GM19467 (cell line): ENCODE results near the gene MACROD2.

Source experiments
- ATAC-seq: cut with Tn5 transposase; IDR thresholded peaks from one replicate; pipeline ENCODE4 v1.9.1; 2021; ENCODE audit warnings: mild to moderate bottlenecking, moderate library complexity; ENCODE audit not compliant: unreplicated experiment

Gene MACROD2

DNA sequence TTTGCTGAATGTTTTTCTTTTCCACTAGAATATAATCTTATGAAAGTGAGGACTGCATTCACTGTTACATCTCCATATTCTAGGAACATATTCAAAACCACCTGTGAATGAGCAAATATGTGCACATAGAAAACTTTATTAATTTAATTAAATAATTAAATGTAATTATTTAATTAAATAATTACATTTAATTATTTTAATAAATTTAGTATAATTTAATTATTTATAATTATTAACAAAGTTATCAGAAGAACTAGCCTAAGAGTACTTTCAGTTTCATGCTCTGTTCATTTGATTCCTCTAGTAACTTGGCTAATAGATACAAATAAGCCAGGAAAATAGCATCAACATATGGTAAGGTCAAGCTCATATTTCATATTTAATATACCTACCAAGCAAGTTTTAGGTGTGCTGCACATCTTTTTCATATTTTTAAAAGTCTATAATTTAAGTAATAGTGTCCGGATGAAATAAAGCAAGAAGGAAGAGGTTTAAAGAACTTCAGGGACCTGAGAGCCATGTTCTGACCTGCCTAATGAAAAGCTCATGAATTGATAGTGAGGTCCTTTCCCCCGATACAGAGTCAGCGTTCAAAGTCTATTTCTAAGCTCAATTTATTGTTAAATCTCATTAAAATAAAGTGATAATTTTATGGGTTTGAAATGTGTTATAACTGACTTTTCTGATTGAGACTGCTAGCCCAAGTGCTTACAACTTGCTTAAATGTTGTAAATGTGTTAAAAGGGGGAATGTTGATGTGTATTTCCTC lies 703.5 kb downstream of the MACROD2 start:
- no peak for ATAC-seq

DNA sequence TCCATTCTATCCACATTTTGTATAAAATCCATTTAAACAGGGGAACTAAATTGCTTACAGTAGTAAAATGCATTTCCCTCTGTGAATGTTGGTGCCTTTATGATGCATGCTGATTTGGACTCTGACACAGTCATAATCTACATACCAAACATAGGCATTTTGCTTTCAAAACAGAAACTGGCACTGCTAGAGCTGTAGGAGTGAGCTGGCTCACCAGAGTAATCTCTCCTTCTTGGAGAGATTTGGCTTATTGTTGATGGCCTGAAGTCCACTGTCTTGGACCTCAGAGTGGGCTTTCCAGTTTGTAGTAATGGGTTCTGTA lies 705.3 kb downstream of the MACROD2 start:
- ATAC-seq = peak; percentile 49

DNA sequence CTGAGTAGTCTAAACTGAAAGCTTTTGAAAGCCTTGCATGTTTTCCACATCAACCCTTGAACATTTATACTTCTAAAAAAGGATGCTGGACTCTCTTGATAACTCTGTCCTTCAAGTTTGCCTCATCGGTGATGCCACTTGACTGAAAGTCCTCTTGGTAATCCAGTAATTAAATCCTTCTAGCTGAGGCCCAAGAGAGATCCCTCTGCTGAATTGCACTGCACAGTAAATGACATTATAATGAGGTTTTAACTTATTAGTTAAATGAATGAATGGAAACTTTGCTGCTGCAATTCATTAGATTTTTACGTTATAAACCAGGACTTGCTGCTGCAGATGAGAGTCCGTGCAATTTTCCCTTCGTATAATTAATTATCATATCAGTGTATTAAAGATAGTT lies 706.0 kb downstream of the MACROD2 start:
- no peak for ATAC-seq

DNA sequence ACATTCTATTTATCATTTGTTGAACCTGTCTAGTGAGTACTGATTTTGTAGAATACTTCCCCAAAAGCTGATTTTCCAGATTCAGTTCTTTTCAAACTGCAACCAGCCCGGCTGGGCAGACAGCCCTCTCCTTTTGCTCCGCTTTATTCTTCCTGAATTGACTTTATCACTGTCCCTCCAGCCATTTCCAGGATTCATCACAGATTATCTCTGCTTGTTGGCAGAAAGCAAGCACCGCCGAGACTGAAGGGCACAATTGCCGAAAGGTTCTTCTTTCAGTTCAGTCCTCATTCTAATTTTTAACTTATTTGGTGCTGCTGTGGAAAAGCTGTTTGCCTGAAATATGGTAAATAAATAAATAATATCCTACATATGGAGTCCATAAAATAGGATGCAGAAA lies 711.2 kb downstream of the MACROD2 start:
- ATAC-seq = no peak

DNA sequence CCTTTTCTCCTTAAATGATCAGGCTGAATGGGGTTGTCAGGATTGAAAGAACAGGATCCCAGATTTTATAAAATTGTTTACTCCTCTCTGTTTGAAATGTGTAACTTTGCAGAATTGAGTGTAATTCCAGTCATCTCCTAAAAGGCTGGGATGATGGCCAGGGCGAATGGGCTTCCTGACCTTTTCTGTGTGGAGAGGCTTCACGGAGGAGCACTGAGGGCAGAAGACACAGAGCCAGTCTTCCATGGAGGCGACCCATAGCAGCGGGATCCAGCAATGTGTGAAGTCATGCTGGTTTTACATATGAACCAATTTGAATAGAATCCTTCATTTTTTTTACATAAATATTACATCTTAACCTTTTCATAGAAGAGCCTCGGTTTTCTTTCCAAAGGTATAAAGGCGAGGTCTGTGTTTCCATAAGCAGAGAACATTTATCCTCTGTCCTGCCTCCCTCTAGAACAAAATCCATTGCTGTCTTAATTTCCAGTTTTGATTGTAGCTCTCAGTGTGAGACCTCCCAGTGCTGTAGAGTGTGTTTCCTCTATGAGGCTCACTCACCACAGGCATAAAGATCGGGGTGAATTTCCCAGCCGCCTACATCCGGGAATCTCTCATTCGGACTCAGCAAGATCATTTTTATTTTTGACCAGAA lies 711.8 kb downstream of the MACROD2 start:
- no peak for ATAC-seq

DNA sequence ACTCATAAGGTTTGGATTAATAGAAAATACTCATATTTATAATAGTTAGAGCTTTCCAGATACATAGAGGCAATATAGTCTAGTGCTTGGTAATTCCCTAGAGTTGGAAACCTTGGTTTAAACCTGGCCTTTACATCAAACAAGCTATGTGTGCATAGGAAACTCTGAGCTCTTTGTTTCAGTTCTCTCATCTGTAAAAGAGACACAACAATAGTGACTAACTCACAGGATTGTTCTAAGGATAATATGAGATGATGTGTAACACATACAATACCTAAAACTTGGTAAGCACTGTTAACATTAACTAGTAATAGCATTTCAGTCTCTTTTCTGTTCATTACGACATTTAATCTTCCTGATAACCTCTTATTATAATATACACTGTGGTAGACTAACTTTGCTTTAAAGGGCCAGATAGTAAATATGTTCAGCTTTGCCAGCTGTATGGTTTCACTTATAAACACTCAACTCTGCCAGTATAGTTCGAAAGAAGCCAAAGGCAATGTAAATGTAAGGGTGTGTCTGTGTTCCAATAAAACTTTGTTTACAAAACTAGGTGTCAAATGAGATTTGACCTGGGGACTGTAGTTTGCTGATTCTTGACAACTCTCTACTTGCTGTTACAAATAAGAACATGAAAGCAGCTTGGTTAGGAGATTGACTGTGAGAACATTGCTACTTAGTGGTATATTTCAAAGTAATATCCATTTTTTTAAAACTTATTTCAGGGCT lies 712.7 kb downstream of the MACROD2 start:
- ATAC-seq = no peak

DNA sequence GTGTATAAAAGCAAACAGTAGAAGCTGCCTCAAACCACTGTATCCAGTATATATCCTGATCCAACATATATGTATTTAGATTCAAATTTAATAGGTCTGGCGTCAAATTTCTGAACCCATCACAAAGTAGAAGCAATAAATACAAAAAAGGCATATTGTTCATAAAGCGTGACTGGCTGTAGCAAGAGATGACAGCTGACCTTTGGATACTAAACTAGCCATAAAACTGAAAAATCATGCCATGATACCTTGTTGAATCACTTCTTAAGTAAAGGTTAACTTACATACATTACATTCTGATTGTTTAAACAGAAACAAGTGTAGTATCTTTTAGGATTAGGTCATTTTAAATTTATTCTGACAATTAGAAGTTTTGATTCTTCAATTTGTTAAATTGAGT lies 714.1 kb downstream of the MACROD2 start:
- no peak for ATAC-seq

DNA sequence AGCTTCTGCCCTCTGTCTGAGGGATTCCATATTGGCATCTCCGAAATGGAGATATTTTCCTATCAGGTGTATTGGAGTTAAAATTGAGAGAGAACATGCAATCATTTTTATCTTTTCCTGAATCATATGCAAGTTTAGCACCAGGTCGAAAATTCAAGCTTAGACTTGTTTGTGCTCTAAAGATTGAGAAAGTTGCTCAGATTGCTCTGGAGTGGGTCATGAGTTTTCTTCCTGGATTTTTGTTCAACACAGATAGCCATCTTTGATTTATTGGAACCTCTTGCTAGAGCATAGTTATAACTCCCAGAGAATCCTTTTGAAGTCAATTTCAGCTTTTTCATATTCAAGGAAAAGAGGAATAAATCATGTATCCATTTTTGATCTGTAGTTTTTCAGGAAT lies 715.6 kb downstream of the MACROD2 start:
- no peak for ATAC-seq

DNA sequence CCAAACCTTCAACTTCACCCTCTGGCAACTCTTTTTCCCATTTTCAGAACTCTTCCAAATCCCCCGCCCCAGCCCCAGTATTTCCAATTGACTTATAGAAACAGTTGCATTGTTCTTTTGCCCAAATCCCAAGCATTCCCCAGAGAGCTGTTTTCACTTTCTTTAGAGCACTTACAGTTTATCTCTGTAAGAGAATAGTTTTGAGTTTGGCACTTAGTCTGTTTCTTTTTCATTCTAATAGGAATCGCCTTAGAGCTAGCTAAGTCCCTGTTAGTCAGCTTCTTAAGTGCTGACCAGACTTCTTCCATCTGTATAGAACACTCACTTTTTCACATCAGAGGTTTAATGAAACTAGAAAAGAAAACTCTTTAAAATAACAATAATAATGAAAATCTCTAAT lies 716.3 kb downstream of the MACROD2 start:
- ATAC-seq = no peak

DNA sequence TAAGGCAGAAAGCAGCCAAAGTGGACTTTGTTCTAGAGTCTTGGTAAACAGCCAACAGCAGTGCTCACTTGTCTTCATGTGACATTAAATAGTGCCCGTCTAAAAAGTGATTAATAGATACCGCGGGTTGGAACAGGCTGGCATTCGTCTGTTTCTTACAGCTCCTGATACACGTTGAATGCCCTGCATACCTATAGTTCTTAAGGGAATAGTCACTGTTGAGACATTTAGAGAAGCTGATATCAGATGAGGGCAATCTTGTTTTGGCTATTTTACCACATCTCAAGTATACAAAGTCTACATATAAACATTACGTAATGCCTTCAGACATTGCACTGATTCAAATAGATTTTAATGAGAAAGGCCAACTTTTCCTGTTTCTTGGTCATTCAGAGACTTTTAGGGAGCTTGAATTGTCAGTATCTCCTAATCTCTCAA lies 717.0 kb downstream of the MACROD2 start:
- ATAC-seq = no peak

DNA sequence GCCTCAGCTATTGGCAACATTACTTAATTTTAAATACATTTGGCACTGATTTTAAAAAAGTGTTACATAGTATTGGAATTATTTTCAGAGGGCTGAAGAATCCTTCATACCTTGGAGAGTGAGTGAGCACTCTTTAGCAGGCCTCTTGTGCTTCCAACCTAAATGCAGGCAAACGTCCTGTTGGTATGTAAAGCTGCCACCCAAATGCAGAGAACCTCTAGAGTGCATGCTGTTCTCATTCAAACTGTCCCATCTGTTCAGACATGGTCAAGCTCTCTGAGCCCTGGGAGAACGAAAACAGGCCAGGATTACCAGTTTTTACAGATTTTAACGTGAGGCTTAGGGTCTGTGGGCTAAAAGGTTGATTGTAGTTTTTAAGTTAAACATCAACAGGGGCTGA lies 720.1 kb downstream of the MACROD2 start:
- no peak for ATAC-seq

DNA sequence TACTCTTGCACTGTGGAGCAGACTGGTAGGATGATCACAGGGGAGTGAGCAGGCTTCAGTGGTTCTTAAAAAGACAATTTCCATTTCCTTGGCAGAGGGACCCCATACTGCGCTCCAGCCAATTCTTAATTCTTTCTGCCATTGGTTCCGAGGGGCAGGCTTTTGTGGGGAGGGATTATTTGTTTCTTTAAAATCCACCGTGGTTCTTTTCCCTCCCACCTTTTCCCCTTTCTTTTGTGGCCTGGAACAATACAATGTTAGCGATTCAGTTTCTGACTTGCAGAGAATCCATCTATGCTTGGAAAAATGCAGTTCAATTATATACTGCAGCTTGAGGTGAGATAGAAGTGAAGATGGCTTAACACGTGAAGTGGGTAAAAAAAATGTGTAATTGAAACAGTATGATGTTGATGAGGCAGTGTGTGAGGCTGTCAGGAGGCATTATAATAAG lies 721.1 kb downstream of the MACROD2 start:
- ATAC-seq = no peak

DNA sequence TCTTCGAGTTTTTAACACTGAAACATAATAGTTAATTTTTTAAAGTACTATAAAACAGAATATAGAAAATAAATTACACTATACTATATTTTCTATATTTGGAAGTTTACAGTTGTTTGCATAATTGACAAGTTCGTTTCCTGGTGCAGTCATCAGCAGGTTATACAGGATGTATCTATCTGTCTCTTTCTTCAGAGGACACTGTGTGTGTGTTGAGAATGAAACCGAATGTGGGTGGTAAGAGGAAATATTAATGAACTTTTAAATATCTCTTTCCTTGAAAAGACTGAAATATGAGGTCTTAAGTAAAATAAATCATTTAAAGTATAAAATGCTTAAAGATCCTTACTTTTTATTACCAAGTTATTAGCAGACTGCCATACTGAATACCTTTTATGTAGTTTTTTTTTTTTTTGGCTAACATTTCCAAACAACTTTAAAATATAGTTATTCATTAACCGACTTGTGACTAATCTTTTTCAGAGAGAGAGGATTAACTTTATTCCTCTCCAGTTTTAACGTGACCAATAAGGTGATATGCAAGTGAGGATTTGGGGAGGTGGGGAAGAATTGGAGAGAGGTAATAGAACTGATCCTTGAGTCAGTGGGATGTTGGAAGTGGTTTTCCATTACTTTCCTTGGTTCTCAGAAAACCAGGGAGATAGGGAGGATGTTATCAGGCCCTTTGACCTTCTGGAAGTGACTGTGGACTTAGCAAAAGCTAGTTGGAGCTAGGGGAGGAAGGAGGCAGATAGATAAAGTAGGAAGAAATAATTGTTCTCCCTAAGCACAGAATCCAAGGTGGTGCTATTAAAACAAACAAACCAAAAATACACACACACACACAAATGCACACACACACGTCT lies 722.1 kb downstream of the MACROD2 start:
- peak; percentile 72 for ATAC-seq

DNA sequence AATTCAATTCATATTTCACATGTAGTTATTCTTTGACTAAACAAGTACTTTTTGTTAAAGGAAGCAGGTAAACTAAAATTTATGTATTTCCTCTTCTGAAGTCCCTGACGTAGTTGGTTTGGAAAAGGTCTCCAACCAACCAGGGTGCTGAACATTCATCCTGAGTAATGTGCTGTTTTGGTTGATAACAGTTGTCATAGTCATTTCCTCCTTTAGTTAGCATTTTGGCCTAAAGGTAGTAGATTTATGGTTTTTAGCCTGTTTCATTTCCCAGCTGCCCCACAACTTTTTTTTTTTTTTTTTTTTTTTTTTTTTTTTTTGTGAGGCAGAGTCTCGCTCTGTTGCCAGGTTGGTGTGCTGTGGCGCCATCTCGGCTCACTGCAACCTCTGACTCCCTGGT lies 724.9 kb downstream of the MACROD2 start:
- no peak for ATAC-seq

DNA sequence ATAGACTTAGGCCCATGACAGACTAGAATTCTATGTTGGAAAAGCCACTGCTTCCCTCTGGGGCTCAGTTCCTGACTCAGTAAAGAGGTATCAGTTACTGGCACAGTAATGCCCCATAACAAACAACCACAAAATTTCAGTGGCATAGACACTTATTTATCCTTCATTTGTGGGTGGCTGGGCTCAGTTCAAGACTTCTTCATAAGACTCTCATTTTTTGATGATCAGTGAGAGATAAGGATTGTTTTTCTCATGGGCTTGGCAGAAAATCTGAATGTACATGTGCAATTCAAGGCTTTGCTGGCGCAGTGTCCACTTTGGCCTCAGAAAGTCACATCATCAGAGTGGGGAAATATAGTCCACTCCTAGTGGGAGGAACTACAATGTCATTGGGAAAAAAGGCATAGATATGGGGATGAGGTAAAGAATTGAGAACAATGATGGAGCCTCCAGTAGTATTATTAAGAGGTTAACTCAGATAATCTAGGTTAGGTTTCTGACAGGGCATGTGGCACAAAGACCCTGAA lies 726.7 kb downstream of the MACROD2 start:
- no peak for ATAC-seq

DNA sequence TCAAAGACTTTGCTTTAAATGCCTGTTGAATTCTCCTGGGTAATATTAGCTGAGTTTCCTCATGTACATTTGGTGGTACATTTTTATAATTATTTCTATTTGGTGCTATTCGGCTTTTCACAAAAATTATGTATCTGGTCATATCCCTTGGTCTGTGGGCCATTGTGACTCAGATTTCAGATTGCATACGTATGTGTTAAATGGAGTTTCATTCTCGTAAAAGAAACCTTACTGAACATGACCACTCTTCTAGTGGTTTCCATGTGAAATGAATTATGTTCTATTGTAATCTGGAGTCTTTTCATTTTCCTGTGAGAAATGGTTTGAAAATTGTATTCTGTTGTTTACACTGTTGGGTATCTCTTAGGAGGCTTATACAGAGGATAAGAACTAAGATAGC lies 728.3 kb downstream of the MACROD2 start:
- ATAC-seq = no peak

DNA sequence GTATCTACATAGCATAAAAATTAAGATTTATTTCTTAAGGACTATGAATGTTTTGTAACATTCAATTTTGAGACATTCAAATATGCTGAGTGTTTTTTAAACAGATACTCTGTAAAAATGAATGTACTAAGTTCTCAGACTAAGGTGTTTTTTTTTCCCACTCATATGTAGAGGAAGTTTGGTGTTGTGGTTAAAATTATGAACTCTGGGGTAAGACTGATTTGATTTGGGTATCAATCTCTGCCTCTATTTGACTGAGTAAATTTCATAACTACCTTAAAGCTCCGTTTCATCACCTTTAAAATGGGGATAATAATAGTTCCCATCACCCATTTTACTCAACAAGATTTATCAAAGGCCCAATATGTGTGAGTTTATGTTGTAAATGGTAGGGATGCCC lies 728.7 kb downstream of the MACROD2 start:
- no peak for ATAC-seq

DNA sequence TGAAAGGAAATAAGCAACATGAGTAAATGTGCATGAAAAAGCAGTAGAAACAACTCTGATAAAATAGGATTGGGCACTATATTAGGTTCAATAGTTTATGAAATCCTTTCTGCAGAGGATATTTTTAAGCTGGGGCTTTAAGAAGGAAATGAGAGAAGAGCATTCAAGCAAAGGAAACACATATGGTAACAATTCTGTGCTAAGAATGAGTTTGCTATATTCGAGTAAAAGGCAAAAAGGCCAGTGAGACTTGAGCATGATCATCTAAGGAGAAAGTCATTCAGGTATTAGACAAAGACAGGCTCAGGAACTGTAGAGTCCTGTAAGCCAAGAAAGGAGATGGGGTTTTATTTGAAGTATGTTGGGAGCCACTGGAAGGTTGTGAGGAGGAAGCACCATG lies 729.2 kb downstream of the MACROD2 start:
- no peak for ATAC-seq

DNA sequence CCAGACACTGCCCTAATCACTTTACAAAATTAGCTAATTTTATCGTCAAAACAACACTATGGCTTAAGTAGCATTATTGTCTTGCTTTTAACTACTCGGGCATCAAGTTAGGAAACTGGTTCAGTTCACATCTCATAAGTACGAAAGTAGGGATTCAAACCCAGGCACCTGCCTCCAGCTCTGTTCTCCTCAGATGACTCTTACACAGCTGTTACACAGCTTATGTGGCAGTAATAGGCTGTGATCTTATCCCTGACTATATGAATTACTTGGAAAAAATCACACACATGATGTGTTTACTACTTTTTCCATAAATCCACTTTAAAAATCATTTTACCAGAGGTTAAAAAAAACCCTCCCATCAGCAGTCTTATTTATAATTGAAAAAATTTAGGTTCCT lies 731.3 kb downstream of the MACROD2 start:
- ATAC-seq = no peak

DNA sequence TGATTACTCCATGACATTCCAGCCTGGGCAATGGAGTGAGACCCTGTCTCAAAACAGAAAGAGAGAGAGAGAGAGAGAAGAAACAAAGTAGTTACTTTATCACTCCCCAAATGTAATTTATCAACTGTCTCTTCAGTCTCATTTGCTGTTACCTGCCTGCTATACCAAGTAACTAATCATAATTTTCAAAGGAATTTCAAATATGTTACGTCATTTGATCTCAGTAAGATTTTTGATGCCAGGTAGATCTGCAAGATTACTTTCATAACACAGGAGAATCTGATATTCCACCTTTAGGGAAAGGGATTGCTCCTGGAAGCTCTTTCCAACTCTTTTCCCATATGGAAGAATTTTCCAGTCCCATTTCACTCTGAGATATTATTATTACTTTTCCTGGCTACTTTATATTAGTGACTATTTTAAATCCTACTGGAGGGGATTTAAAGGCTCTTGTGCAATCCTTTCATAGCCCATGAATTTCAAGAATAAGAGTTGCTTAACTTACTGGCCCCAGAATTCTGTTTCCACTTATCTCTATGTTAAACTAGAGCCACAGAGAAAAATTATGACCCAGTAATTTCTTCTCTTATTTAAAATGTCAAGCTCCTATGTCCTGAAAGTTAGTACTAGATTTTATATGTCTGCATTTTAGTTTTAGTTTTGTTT lies 732.3 kb downstream of the MACROD2 start:
- no peak for ATAC-seq
